Dedifferentiated amniotic fluid mesenchymal stem cell (primary cell): ENCODE data around the gene CYFIP1.
A peak's percentile ranks its signal among the peaks of the same experiment; 100 is the strongest.
"Not testable (repeated sequence)": the region's sequence is repeated elsewhere in the genome, so short reads cannot be mapped to it uniquely, and the experiment has no call there.

Experiments
- DNase-seq: peaks from one replicate; pipeline ENCODE4 v3.0.0-alpha.2; 2016; ENCODE audit errors: extremely low spot score

Gene CYFIP1

GRCh38 chr15:22980189-22981050 is at the start of gene CYFIP1:
CYFIP1 (minus strand) TSS chr15:22980368; CDS start chr15:22947285, 33,083 bp downstream.
- peak; percentile 72 for DNase-seq

DNA sequence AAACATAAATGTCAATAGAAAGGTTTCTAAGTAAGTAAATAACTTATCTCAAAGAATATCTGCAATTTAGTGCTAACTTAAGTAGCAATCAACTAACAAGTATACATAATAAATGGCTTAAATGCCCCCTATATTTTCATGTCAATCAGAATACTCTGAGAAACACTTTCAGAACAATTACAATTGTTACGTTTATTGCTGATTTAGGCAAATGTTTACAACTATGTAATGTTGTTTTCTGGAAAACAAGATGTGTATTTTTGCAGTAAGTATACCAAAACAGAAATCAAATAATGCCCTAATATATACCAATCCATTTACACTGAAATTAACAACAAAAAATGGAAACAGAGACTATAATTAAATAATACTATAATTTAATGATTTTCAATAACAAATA is 46.0 kb upstream of the CYFIP1 start:
- no peak for DNase-seq

- DNase-seq = no peak
Observed at GRCh38 chr15:23022156-23022555, 42.0 kb upstream of the CYFIP1 start.

DNA sequence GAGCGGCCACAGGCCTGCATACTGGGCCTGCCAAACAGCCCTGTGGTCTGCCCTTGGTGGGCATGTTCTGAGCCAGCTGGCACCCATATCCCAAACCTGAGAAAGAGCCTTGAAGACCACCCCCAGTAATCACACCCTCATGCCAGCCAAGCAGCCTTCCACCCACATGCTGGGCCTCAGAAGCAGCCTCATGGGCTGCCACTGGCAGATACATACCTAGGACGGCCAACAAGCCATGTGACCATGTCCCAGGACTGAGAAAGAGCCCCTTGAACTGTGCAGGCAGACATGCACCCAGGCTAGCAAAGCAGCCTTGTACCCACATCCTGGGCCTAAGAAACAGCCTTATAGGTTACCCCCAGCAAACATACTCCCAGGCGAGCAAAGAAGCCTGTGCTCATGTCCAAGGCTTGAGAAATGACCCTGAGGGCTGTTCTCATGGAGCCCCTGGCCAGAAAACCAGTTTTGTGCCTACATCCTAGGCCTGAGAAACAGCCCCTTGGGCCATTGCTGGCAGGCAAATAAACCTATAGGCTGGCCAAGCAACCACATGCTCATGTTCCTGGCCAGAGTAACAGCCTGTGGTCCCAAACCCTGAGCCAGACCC is 34.3 kb upstream of the CYFIP1 start:
- DNase-seq = no peak

DNA sequence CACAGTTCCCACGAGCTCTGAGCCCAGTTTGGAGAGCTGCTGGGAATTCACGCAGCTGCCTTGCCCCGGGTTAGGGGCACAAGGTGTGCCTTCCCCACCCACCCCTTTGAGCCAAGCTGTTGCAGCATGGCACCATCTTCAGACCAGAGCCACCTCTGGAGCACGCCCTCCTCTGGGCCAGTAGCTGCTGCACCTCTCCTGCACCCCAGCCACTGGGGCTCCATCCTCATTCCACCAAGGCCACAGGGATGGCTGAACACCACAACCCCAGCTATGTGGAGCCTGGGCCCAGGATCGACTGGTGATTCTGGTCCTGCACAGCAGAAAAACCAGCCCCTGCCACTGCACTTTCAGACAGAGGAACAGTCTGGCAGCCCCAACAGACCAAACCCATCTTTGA is 33.5 kb upstream of the CYFIP1 start:
- DNase-seq = no peak

DNA sequence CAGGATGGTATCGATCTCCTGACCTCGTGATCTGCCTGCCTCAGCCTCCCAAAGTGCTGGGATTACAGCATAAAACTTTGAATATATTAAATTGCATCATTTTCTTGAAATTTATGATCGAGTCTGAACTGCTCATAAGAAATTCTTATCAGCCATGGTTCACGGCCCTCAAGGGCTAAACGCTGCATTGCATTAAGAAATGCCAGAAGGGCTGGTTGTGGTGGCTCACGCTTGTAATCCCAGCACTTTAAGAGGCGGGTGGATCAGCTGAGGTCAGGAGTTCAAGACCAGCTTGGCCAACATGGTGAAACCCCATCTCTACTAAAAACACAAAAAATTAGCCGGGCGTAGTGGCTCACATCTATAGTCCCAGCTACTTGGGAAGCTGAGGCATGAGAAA is 32.4 kb upstream of the CYFIP1 start:
- DNase-seq = not testable (repeated sequence)

GRCh38 chr15:23003736-23004135 is 23.6 kb upstream of the CYFIP1 start:
- no peak for DNase-seq

GRCh38 chr15:23002920-23003319 is 22.8 kb upstream of the CYFIP1 start:
- DNase-seq = no peak

DNA sequence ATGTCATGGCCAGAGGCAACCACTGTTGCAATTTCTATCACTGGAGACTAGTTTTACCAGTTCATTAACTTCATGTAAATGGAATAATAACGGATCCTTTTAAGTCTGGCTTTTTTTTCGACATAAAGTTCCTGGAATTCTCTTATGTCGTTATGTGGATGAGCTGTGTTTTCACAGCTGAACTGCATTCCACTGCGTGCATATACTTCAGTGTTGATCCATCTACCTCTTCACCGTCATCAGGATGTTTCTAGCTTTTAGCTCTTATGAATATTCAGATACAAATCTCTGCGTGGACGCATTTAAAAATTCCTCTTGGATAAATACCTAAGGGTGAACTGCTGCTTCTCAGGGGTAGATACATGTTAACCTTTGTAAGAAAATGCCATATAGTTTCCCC is 15.6 kb upstream of the CYFIP1 start:
- no peak for DNase-seq

DNA sequence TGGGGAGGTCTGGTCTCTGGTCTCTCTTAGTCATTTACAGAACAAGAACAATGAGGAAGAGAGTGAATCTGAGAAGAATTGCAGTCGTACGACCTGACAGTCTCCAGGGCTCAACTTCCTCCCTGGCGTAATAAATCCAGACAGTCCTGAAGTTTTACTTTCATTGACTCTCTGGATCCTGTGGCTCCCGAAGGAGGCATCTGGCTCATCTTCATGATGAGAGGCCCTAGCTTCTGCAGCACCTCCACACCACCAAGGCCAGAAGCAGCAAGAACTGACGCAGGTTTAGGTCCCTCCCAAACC is 11.8 kb upstream of the CYFIP1 start:
- DNase-seq = no peak

- no peak for DNase-seq
Observed at GRCh38 chr15:22989576-22990477, 9.7 kb upstream of the CYFIP1 start.

DNA sequence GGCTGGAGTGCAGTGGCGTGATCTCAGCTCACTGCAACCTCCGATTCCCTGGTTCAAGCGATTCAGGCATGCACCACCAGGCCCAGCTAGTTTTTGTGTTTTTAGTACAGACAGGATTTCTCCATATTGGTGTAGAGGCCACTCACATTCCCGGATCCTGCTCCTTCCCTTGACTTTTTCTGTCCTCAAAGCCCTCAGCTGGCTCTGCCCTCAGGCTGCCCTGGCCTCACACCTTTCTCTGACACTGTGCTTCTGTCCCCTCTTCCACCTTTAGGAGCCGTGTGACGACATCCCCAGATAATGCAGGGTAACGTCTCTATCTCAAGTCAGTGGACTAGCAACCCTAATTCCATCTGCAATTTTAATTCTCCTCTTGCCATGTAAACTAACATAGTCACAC is 8.6 kb upstream of the CYFIP1 start:
- no peak for DNase-seq

GRCh38 chr15:22981931-22982330 is 1.8 kb upstream of the CYFIP1 start:
- not testable (repeated sequence) for DNase-seq

DNA sequence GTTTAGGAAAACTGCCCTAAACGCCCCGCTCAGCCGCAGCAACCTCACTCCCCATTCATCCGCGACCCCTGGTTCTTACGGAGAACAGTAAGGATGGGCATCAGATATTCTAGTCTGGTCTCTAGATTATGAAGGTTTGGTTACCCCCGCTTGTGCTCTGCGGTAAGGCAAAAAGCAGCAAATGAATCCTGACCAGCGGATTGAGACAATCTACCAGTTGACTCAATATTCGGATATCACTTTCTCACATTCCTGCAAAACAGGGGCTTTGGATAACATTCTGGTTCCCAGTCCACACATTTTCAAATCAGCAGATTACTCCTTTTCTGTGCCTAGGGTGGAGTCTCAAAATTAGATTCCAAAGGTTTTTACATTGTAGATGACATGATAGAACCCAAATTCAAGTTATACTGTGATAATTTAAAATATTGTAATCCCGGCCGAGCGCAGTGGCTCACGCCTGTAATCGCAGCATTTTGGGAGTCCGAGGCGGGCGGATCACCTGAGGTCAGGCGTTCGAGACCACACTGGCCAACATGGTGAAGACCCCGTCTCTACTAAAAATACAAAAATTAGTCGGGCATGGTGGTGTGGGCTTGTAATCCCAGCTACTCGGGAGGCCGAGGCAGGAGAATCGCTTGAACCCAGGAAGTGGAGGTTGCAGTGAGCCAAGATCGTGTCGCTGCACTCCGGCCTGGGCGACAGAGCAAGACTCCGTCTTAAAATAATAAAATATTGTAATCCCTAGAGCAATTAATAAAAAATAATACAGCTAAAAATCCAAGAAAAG is 1.1 kb upstream of the CYFIP1 start:
- DNase-seq = no peak

GRCh38 chr15:22979238-22980188 is 655 bp downstream of the CYFIP1 start:
- DNase-seq = peak; percentile 50

DNA sequence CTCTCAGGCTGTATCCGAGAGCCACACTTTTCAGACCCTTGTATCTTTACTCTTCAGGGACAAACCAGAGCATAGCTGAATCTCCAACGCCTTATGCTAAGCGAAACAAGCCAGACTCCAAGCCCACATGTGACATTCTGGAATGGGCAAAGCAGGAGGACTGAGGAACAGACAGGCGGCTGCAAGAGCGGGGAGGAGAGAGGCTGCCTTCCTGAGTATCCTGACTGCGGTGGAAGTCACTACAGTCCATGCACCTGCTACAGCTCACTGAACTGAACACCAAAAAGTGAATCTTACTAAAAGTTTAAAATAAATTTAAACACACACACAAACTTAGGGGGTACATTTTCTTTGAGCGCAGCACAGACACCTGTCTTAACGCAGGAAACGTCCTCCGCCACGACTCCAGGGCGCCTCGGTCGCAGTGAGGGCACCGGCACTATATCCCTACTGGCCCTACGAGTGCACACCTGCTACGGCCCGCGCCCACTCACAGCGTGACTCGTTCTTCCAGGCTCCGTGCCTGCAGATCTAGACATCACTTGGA is 1.4 kb downstream of the CYFIP1 start:
- DNase-seq = no peak

- DNase-seq = no peak
Observed at GRCh38 chr15:22974745-22975144, 5.4 kb downstream of the CYFIP1 start.

GRCh38 chr15:22973987-22974386 is 6.2 kb downstream of the CYFIP1 start:
- no peak for DNase-seq

DNA sequence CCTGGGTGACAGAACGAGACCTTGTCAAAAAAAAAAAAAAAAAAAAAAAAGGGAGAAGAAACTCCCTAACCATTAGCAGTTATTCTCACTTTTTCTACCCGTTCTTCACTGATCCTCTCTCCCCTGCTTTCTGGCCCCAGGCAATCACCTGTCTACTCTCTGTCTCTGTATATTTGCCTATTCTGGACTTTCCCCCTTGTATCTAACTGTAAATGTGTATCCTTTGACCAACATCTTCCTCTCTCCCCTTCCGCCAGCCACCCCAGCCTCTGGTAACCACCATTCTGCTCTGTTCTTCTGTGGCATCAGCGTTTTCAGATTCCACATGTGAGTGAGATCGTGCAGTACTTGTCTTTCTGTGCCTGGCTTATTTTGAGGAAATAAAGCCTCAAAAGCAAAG is 6.9 kb downstream of the CYFIP1 start:
- DNase-seq = no peak

- DNase-seq = no peak
Observed at GRCh38 chr15:22969489-22969888, 10.7 kb downstream of the CYFIP1 start.
